NCI-H1092 (cell line): Measurements from ENCODE around the gene CDK14.
"Not testable (repeated sequence)": the region's sequence is repeated elsewhere in the genome, so short reads cannot be mapped to it uniquely, and the experiment has no call there.

Experiments used
- DNase-seq: peaks from one replicate; lab custom pipeline; 2025; lab: John Stamatoyannopoulos, UW

CDK14 gene

GRCh38 chr7:90719155-90719554, 123.0 kb downstream of the CDK14 start:
- no peak for DNase-seq

GRCh38 chr7:90720984-90721760, 125.1 kb downstream of the CDK14 start:
- DNase-seq: no peak

- no peak for DNase-seq
Measured at GRCh38 chr7:90721869-90722431, 125.8 kb downstream of the CDK14 start.

- no peak for DNase-seq
Measured at GRCh38 chr7:90723233-90723632, 127.1 kb downstream of the CDK14 start.

- no peak for DNase-seq
Measured at GRCh38 chr7:90723866-90724265, 127.7 kb downstream of the CDK14 start.

- no peak for DNase-seq
Measured at GRCh38 chr7:90726120-90726519, 130.0 kb downstream of the CDK14 start.

GRCh38 chr7:90726623-90727022, 130.5 kb downstream of the CDK14 start:
- DNase-seq: no peak

GRCh38 chr7:90727412-90727811, 131.3 kb downstream of the CDK14 start:
- no peak for DNase-seq

- DNase-seq: no peak
Measured at GRCh38 chr7:90728568-90728967, 132.4 kb downstream of the CDK14 start.

- not testable (repeated sequence) for DNase-seq
Measured at GRCh38 chr7:90735611-90736280, 139.6 kb downstream of the CDK14 start.

- no peak for DNase-seq
Measured at GRCh38 chr7:90736316-90736715, 140.2 kb downstream of the CDK14 start.

GRCh38 chr7:90736968-90737939, 141.1 kb downstream of the CDK14 start:
- DNase-seq: no peak

GRCh38 chr7:90738249-90738648, 142.1 kb downstream of the CDK14 start:
- no peak for DNase-seq

- DNase-seq: no peak
Measured at GRCh38 chr7:90739716-90740115, 143.6 kb downstream of the CDK14 start.

- no peak for DNase-seq
Measured at GRCh38 chr7:90740386-90740785, 144.3 kb downstream of the CDK14 start.

GRCh38 chr7:90743626-90744025, 147.5 kb downstream of the CDK14 start:
- DNase-seq: no peak

GRCh38 chr7:90747516-90747915, 151.4 kb downstream of the CDK14 start:
- no peak for DNase-seq

GRCh38 chr7:90749262-90749661, 153.1 kb downstream of the CDK14 start:
- no peak for DNase-seq

- no peak for DNase-seq
Measured at GRCh38 chr7:90749774-90750173, 153.7 kb downstream of the CDK14 start.

GRCh38 chr7:90751595-90751994, 155.5 kb downstream of the CDK14 start:
- no peak for DNase-seq

- DNase-seq: no peak
Measured at GRCh38 chr7:90752051-90752450, 155.9 kb downstream of the CDK14 start.

- no peak for DNase-seq
Measured at GRCh38 chr7:90755041-90755440, 158.9 kb downstream of the CDK14 start.
